Skeletal muscle tissue (tissue), 1 donor: ENCODE results near the gene ZKSCAN8. TPM values are rescaled to one million over a fixed set of nuclear protein-coding genes. Genes with fewer than 3 reads are reported as not detected.

ENCODE experiments used
- total RNA-seq: library from RNA; depleted of rRNA; stranded (reverse); fragments of >200 nt; gene quantifications from one replicate; pipeline ENCODE4 v1.2.3, GENCODE V29; 2014

Gene ZKSCAN8
- total RNA-seq, 1 donor from 2014 or later = 16.2 TPM

Other genes starting within 250 kb of the ZKSCAN8 start
- not detected for gene OR2B2, start 229.5 kb upstream of the ZKSCAN8 start, total RNA-seq
- not detected for gene OR2B6, start 184.6 kb upstream of the ZKSCAN8 start, total RNA-seq
- gene ZNF165, start 61.3 kb upstream of the ZKSCAN8 start, total RNA-seq = under 0.01 TPM
- gene ZSCAN16, start 17.3 kb upstream of the ZKSCAN8 start, total RNA-seq = 3.7 TPM
- gene ZSCAN9, start 83.4 kb downstream of the ZKSCAN8 start, total RNA-seq = 18.8 TPM
- gene ZKSCAN4, start 110.4 kb downstream of the ZKSCAN8 start, total RNA-seq = 8.4 TPM
- 0.52 TPM for gene NKAPL, start 117.4 kb downstream of the ZKSCAN8 start, total RNA-seq
- gene ZSCAN26, start 125.3 kb downstream of the ZKSCAN8 start, total RNA-seq = 15.7 TPM
- 4.2 TPM for gene PGBD1, start 139.7 kb downstream of the ZKSCAN8 start, total RNA-seq
- 12.5 TPM for gene ZSCAN31, start 194.3 kb downstream of the ZKSCAN8 start, total RNA-seq
- gene ZKSCAN3, start 208.1 kb downstream of the ZKSCAN8 start, total RNA-seq = 6.3 TPM